HepG2 (cell line): ENCODE results near the gene SPATA31E1.
"Not testable (repeated sequence)": the region's sequence is repeated elsewhere in the genome, so short reads cannot be mapped to it uniquely, and the experiment has no call there.

ENCODE experiments used
- CTCF ChIP-seq: sonication (generic); formaldehyde crosslinking; IDR thresholded peaks from 2 replicates; pipeline ENCODE4 v1.5.0; 2020; ENCODE audit warnings: mild to moderate bottlenecking, missing genetic modification reagents, moderate library complexity
- HNF4A ChIP-seq: sonication (generic); formaldehyde crosslinking; IDR thresholded peaks from 2 replicates; pipeline ENCODE4 v1.4.0; 2020; ENCODE audit warnings: missing genetic modification reagents
- NR2C2 ChIP-seq: sonication (generic); formaldehyde crosslinking; IDR thresholded peaks from 2 replicates; pipeline ENCODE4 v1.4.0; 2020; ENCODE audit warnings: missing genetic modification reagents, mild to moderate bottlenecking, moderate library complexity, borderline replicate concordance
- SMARCE1 ChIP-seq: fragments of 450-650 bp; IDR thresholded peaks from 2 replicates; pipeline ENCODE4 v1.6.1; 2017; ENCODE audit warnings: borderline replicate concordance
- TBL1XR1 ChIP-seq: fragments of 150-350 bp; IDR thresholded peaks from 2 replicates; pipeline ENCODE4 v1.6.1; 2014; ENCODE audit warnings: borderline replicate concordance, low read length; ENCODE audit not compliant: partially characterized antibody

- TF ChIP-seq CTCF (CRISPR knock-in tag); HNF4A (CRISPR knock-in tag); NR2C2; SMARCE1; TBL1XR1: not testable (repeated sequence)
Observed at GRCh38 chr9:87937352-87937751, 54.7 kb downstream of the SPATA31E1 start.
